Erythroblast (primary cell): ENCODE data around the gene PAM.

Experiments
- GATA1 ChIP-seq: IDR thresholded peaks from 2 replicates; pipeline ENCODE4 v1.6.1; 2011; ENCODE audit warnings: low read depth, mild to moderate bottlenecking, control low read depth, low read length, moderate library complexity
- POLR2A ChIP-seq: IDR thresholded peaks from 2 replicates; pipeline ENCODE4 v1.6.1; 2011; ENCODE audit warnings: mild to moderate bottlenecking, low read length

DNA sequence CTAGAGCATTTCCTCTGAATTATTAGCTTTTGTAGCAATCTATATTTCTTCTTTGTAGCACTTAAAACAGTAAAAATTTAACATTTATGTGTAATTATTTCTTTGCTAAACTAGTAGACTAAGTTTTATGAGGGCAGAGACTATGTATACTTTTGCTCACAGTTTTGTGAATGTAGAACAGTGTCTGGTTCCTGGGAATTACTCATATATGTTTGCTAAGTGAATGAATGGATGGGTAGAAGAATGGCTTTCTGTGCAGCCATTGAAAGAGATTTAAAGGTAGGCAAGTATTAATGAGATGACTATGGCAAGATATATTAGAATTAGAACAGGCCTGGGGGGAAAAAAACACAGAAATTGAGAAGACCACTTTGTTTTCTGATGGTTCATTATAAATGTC is 140.1 kb downstream of the PAM start:
- TF ChIP-seq POLR2A, result no peak
- no peak for TF ChIP-seq GATA1
